Stimulated activated CD8-positive, alpha-beta memory T cell treated with anti-CD3 and anti-CD28 coated beads, Interleukin-15, amount 100 ng/mL, for 48 hours (primary cell): ENCODE data around the gene SPTSSA.
"Not testable (repeated sequence)": the region's sequence is repeated elsewhere in the genome, so short reads cannot be mapped to it uniquely, and the experiment has no call there.

Experiments used
- DNase-seq, 2 donors: peaks; one replicate each; pipeline ENCODE4 v3.0.0-alpha.2; 2020; ENCODE audit warnings: low read depth in 2 of 2

SPTSSA gene

DNA sequence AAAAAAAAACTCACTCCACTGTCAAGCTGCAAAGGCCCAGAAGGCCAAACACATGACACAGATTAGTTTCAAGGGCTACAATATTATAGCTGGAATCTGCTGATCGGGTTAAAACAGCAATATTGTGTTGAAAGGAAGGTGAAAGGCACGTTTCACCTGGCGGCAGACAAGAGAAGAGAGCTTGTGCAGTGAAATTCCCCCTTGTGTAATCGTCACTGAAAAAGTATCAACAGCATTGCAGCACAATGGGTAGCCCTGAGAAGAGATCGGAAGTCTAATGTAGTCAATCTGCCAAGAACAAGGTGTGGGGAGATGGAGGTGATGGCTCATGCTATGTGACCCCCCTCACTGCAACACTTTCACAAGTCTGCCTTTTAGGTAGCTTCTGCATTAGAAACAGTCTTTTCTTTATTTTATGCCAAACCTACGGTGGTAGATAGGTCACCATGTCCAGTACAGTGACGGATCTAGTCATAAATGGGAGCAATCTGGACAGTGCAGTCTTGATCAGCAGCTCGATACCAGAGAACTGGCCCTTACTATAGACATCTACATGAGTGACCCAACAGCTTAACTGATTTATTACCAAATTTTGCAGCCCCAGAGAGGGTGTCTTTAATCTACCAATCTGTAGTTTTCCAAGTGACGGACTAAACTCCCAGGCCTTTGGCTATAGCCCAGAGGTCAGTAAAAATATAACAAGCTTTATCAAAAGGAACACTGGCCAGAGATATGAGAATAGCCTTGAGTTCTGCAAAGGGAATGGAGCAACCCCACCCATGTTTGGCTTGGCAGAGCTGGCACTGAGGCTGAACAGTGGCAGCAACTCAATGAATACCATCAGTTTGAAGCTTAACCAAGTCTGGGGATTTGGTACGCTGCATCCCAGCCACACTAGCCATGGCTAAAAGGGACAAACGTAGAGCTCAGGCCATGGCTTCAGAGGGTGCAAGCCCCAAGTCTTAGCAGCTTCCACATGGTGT is 35.4 kb downstream of the SPTSSA start:
- DNase-seq: no peak

DNA sequence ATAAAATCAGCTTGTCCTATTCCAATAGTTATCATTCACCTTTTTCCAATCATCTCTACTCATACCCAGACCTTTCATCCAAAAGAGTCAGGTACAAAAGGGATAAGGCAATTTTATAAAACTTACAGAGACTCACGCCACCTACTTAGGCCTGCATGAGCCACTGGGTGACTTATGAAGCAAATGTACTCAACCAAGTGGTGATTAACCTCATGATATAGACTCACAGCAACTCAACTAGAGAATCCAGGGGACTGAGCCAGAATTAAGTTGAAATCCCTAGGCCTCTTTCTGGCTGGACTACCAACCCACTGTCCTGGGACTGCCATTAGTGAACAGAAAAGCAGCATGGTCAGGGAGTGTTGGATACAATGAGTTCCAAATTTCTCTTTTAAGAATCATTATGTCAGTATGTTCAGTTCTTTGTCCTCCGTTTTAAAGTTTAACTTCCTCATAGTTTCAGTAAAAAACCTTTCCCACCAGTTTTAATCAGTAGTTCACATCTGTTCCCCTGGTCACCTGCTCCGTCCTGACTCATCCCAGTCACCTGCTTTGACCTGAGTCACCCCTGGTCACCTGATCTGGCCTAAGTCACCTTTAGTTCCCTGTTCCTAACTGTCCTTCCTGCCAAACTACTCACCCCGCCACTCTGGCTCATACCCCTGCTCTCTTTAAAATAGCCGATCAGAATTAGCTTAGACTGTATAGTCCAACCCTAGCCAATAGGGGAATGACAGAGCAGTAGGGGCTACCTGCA is 36.8 kb downstream of the SPTSSA start:
- no peak for DNase-seq

DNA sequence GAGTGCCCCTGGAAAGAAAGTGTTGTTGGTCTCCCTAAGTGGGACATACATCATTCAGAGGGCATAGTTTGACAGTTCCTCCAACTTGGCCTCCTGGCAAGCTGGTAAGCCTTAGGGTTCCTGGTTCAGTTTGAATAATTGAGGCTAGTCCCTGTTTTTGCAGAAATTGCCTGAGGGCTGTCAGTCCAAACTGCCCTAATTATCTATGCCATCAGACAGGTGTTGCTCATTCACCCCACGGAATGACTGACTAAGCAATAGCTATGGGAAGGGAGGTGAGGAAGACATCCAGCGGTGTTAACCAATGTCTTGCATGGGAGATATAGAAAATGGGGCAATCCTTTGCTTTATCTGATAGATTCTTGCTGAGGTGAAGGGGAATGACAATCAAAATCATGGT is 37.6 kb downstream of the SPTSSA start:
- DNase-seq: no peak

DNA sequence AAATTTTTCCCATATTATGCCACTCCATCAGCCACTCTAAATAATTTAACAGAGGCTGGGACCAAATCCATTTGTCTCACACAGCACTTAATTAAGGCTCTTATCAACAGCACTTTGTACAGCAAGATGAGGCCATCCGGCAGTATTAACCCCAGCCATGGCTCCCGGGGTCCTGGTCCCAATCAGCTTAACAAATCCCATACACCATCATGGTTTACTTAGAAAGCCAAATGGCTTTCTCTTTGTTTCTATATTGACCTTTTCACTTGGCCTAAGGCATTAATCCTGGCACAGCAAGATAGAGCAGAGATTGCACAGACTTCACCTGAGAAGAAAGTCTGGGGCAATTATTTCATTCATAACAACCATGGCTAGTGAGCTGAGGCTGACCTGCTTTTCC is 38.6 kb downstream of the SPTSSA start:
- no peak for DNase-seq

DNA sequence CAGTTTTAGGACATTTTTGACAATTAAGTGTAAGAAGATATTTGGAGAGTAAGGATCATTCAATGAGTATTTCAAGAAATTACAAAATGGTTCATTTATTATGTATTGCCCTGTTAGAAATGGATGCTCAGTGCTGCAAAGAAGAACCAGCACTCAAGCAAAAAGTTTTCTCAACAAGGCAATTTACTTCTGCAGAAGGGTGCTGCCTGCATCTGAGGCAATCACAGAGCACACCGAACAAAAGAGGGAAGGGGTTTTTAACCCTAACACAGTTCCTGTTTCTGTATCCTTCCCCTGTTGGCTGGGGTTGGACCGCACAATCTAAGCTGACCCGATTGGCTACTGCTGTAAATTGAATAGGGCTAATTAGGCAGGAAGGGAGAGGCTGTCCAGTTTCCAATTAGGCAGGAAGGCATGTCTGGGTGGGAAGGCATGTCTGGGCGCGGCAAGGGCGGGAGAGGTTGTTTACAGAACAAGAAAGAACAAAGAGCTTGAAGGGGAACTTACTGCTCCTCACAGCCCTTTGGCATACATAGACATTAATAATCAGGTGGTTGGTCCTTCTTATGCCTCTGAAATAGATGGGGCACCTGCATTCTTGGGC is 41.4 kb downstream of the SPTSSA start:
- DNase-seq: no peak

DNA sequence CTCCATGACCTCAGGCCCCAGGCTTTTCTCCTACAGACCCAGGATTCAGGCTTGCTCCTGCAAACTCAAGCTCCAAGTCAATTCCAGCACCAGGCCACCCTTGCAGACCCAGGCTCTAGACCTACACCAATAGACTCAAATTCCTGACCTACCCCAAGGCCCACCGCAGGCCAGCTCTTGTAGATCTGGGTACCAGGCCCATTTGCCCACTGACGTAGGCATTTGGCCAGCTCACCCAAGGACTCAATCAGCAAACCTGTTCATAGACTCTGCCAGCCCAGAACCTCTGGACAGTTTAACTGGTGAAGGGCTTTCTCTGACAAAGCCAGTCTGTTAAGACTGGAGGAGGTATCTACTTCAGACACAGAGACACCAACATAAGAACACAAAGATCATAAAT is 52.3 kb downstream of the SPTSSA start:
- no peak for DNase-seq

DNA sequence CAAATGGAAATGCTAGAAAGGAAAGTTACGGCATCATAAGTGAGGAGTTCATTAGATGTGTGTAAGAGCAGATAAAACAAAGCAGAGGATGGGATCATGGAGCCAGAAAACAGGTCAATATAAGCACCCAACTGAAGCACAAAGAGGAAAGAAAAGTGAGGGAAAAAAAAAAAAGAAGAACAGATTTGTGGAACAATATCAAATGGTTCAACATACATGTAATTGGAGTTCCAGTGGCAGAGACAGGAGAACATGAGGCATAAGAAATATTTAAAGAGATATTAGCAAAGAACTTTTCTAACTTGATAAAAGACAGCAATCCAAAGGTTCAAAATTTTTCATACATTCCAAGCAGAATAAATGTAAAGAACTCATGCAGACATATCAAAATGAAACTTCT is 54.1 kb downstream of the SPTSSA start:
- DNase-seq: no peak

DNA sequence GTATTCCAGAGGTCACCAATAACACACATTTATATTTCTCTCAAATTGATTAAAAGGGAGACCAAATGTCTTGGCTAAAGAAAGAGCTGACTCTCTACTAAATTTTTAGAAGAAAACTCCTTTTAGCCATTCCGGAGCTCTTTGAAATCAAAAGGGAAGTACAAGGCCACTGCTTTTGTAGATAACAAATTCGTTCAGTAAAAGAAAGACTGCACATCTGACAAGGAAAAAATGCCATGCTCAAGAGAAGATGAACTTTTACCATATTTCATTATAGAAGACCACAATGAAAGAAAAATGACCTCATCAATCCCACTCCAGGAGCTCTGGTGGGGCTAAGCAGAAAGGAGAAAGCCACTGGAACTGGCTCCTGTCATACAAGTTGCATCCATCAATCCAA is 57.6 kb downstream of the SPTSSA start:
- no peak for DNase-seq

DNA sequence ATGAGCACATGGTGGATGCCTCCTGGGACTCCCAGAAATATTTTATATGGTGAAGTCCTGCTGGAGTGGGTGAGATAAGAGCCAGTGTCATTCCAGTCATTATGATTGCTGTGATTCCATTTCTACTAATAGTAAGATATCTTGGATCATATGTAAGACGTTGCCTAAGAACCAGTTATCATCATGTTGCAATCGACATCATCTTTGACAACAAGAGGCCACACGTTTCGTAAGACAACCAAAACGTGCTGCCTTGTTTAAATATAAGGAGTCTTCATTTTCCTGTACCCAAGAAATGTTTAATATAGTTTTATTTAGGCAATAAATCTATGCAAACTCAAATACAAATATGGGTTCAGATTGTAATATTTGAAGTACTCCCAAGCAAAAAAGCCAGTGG is 58.4 kb downstream of the SPTSSA start:
- no peak for DNase-seq

DNA sequence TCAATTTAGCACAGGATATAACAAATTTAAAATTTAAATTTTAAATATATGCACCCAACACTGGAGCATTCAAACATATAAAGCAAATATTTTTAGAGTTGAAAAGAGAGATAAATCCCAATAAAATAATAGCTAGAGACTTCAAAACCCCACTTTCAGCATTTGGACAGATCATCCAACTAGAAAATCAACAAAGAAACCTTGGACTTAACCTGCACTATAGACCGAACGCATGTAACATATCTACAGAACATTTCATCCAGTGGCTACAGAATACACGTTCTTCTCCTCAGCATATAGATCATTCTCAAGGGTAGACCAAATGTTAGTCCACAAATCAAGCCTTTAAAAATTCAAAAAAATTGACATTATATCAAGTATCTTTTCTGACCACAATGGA is 64.0 kb downstream of the SPTSSA start:
- no peak for DNase-seq

DNA sequence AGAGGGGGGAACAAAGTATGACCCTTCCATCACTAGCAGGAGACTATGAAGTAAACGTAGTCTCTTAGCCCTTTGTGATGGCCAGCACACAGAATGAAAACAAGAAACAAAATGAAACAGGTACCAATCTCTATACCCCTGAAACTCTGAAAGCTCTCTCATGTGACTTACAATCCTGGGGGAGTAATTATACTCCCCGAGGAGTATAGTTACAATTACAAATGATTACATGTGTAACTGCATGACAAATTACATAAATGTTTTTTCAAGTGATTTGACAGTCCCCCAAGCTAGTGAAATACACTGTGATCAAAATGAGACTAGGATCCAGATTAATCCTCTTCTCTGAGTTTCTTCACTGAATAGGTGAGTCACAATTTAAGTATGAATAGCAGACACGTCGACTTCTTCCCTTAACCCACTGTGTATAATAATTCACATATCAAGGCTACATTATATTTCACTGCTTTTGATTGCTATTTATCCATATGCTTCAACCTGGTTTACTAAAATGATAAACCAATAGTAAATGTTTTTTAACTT is 74.0 kb downstream of the SPTSSA start:
- no peak for DNase-seq

DNA sequence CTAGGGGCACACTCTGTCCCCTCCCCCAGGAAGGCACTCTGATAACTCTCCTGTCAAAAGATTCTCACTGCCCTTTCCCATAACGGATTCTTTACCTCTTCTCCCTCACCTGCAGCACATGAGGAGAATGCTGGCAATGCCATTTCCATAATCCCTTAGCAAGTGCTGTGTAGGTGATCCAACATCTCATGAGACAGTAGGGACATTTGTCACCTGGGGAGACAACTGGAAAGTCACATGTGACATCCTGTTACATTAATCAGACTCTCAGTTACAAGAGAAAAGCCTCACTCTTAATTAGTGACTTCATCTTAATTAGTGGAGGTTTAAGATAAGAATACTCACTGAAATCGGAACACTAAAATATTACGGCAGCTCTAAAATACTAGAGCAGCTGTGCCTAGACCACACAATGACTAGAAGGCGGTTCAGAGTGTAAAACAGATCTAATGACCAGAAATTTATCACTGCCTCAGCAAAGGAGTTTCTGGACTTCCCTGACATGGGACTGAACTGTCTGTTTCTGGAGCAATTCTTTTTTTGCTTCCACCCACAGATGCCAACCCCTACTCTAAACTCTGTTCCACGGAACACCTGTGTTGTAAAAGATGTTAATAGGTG is 75.1 kb downstream of the SPTSSA start:
- no peak for DNase-seq

DNA sequence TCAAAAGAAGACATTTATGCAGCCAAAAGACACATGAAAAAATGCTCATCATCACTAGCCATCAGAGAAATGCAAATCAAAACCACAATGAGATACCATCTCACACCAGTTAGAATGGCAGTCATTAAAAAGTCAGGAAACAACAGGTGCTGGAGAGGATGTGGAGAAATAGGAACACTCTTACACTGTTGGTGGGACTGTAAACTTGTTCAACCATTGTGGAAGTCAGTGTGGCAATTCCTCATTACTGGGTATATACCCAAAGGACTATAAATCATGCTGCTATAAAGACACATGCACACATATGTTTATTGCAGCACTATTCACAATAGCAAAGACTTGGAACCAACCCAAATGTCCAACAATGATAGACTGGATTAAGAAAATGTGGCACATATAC is 76.2 kb downstream of the SPTSSA start:
- not testable (repeated sequence) for DNase-seq

DNA sequence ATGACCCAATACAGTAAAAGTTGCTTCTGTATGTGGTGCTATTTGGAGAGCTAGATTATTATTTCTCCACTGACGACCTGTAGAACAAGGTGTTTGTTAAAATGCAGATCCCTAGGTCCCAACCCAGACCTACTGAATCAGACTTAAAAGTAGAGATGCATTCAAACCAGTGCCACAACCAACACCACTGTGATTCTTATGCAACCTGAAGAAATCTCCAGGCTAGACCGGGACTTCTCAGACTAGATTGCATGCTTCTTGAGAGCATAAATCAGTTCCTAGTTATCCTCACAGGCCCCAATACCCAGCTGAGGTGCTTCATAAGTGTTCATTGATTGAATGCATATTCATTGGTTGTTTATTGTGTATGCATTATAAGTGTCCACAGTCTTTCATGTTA is 78.2 kb downstream of the SPTSSA start:
- DNase-seq: no peak
